ENCODE results near the gene TMIGD2.
"Not testable (repeated sequence)": the region's sequence is repeated elsewhere in the genome, so short reads cannot be mapped to it uniquely, and the experiment has no call there.

Gene TMIGD2, protein sequence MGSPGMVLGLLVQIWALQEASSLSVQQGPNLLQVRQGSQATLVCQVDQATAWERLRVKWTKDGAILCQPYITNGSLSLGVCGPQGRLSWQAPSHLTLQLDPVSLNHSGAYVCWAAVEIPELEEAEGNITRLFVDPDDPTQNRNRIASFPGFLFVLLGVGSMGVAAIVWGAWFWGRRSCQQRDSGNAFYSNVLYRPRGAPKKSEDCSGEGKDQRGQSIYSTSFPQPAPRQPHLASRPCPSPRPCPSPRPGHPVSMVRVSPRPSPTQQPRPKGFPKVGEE

GRCh38 chr19:4302243-4302640 lies at the start of gene TMIGD2:
TMIGD2 (minus strand) TSS chr19:4302389; CDS start chr19:4302385, 4 bp downstream.
- DNase-seq = no peak

GRCh38 chr19:4350726-4351125 lies 48.5 kb upstream of the TMIGD2 start:
- DNase-seq = no peak

GRCh38 chr19:4350111-4350510 lies 47.9 kb upstream of the TMIGD2 start:
- DNase-seq = no peak

GRCh38 chr19:4349225-4349624 lies 47.0 kb upstream of the TMIGD2 start:
- not testable (repeated sequence) for DNase-seq

DNA sequence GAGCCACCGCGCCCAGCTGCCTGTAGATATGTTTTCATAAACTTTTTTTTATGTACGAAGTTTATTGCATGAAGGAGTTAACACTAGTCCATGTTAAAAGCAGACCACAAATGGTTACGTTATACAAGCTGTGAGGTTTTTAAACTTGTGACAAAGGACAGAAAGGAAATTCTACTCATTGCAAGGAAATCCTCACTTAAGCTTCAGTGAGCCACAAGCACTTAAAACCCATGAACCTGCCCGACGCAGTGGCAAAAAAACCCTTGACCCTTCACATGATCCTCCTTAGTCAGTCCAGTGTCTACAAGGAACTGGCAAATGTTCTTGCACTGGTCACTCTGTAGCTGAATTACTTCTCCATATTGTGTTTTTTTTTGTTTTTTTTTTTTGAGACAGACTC lies 45.3 kb upstream of the TMIGD2 start:
- DNase-seq = no peak

DNA sequence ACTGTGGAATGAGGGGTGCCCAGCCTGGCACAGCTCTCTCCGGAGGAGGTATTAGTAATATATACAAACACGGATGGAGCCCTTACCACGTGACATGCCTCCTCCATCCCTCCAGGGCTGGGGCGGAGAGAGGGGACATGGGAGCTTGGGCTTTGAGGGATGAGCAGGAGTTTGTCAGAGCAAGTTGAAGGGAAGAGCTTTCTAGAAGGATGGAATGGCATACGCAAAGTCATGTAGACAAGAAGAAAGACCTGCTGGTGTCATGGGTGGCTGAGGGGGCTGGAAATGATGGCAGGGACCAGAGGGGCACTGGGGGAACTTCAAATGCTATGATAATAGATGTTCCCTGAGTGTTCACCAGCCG lies 43.8 kb upstream of the TMIGD2 start:
- no peak for DNase-seq

DNA sequence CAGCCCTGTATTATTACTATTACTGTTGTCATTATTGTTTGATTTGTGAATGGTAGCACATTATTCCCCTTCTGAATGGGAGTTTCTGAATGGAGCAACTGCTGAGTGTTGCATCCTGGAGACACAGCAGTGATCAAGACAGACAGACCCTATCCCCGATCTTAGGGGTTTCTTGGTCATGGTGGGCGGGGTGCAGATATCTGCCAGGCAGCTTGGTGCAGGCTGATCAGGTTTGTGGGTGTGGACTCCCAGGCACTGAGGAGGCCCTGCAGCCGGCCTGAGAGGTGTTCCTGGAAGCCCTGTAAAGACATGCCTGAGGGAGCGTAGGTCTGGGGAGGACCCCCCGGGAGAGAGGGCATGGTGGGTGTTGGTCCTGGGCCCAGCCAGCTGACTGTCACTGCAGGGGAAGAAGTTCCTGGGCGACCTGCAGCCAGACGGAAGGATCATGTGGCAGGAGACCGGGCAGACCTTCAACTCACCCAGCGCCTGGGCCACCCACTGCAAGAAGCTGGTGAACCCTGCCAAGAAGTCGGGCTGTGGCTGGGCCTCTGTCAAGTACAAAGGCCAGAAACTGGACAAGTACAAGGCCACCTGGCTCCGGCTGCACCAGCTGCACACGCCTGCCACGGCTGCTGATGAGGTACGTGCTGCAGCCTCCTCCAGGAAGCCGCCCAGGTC lies 43.3 kb upstream of the TMIGD2 start:
- DNase-seq = no peak

DNA sequence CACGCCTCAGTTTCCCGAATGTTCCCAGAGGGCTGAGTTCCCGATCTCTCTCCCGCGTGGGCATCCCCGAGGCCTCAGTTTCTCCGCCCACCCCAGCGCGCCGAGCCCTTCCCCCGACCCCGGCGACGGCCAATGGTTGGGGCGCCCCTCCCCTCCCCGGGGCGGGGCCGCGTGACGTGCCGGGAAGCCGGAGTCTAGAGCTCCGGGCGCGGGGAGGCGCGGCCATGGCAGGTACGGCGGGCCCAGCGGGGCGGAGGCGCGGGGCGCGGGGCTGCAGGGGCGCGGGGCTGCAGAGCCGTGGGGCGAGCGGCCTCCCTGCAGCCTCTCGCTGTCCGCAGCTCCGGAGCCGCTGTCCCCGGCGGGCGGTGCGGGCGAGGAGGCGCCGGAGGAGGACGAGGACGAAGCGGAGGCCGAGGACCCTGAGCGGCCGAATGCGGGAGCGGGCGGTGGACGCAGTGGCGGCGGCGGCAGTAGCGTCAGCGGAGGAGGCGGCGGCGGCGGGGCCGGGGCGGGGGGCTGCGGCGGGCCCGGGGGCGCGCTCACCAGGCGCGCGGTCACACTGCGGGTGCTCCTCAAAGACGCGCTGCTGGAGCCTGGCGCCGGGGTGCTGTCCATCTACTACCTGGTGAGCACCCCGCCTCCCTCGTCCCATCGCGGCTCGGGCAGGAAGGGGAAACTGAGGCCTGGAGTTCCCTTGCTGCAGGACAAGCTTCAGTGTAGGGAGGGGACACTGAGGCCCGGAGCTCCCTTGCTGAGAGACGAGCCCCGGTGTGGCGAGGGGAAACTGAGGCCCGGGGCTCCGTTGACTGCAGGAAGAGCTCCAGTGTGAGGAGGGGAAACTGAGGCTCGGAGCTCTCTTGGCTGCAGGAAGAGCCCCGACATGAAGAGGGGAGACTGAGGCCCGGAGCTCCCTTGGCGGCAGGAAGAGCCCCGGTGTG lies 41.5 kb upstream of the TMIGD2 start, which contains the start of gene MPND:
Gene MPND (plus strand): TSS at position 193 of the 938 bp plus-strand sequence. CDS start 32 bp downstream, at position 225.
- peak; percentile 98 for DNase-seq

- peak; percentile 96 for DNase-seq
Measured at GRCh38 chr19:4342615-4343369, 40.6 kb upstream of the TMIGD2 start.

GRCh38 chr19:4342314-4342614 lies 40.1 kb upstream of the TMIGD2 start:
- no peak for DNase-seq

DNA sequence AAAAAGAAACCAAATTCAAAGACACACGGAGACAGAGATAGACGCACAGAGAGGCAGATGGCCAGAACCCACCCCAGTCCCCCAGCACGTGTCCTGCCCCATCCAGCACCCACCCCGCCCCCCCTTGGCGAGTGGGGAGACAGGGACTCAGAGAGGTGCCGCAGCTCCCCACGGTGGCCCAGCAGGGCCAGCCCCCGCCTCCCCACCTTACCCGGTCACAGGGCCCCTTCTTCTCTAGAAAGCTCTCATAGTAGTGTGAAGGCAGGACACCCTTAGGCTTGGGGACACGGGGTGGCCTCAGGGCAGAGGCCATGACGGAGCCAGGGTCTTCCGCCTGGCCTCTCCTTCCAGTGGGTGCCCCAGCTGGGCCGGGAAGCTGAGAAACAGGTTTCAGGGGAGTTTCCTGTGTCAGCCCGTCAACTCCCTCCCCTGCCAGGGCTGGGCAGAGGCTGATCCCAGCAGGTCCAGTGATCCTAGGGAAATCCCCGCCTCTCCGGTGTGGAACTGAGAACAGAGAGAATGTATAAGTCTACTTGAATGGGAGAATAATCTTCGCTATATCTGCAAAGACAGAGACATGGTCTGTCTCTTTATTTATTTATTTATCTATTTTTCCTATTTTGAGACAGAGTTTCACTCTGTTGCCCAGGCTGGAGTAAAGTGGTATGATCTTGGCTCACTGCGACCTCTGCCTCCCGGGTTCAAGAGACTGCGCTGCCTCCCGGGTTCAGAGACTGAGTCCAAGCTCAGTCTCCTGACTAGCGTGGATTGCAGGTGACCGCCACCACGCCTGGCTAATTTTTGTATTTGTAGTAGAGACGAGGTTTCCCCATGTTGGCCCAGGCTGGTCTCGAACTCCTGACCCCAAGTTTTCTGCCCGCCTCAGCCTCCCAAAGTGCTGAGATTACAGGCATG lies 36.5 kb upstream of the TMIGD2 start, which contains the start of gene STAP2:
Gene STAP2 (minus strand): TSS at position 387 of the 915 bp plus-strand sequence. CDS start 74 bp downstream, at position 313.
- DNase-seq = no peak

DNA sequence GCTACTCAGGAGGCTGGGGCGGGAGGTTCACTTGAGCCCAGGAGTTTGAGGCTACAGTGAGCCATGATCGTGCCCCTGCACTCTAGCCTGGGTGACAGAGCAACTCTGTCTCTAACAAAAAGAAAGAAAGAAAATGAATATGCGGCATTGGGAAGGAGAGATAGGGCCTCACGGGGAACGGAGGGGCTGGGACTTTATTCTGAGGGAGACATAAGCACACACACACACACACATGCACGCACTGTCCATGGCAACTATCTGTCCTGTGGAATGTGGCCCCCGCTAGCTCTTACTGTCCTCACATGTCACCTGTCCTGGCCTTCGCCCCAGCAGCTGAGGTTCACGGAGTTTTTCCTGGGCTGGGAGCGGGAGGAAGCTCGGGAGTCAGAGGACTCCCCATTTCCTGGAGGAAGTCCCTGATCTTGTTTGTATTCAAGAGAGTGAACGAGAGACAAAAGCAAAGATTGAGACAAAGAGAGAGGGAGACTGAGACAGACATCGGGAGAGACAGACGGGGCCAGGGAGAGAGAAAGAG lies 35.8 kb upstream of the TMIGD2 start:
- no peak for DNase-seq

- no peak for DNase-seq
Measured at GRCh38 chr19:4334929-4335570, 32.9 kb upstream of the TMIGD2 start.

- DNase-seq = no peak
Measured at GRCh38 chr19:4329858-4330257, 27.7 kb upstream of the TMIGD2 start.

- DNase-seq = peak; percentile 75
Measured at GRCh38 chr19:4328991-4329681, 26.9 kb upstream of the TMIGD2 start.

- DNase-seq = peak; percentile 98
Measured at GRCh38 chr19:4328243-4328990, 26.2 kb upstream of the TMIGD2 start.

DNA sequence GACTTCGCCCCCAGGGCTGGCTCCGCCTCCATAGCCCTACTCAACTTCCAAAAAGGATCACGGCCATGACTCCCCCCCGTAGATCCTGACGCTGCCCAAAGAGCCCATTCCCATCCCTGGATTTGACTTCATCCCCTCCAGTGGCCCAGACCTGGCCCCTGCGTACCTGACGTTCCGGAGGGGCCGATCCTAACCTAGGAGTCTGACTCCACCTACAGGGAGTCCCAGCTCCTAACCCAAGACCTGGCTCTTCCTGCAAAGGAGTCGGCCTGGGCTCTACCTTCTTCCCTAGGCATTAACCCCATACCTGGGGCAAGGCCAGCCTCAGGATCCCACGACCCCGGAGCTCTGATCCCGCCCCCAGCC lies 25.7 kb upstream of the TMIGD2 start:
- DNase-seq = no peak

GRCh38 chr19:4327252-4327876 lies 25.2 kb upstream of the TMIGD2 start:
- DNase-seq = peak; percentile 90

DNA sequence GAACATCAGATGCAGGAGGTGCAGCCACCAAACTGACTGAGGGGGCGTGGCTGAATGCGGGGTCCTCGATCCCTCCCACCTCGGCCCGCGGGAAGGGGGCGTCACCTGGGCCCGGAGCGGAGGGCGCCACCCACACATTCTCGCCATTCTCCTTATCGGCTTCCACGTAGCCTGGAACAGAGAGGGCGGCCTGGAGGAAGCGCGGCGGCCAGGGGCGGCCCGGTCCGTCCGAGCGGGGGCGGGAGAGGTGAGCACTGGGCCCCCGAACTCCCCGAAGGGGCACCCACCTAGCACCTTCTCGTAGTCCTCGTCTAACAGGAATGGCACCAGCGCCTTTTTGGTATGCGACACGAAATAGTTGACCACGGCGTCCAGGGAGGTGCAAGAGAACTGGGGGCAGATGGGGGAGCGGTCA lies 24.7 kb upstream of the TMIGD2 start:
- DNase-seq = peak; percentile 69
